ENCODE measurements around the gene CDC42EP5.

CDC42EP5 gene

DNA sequence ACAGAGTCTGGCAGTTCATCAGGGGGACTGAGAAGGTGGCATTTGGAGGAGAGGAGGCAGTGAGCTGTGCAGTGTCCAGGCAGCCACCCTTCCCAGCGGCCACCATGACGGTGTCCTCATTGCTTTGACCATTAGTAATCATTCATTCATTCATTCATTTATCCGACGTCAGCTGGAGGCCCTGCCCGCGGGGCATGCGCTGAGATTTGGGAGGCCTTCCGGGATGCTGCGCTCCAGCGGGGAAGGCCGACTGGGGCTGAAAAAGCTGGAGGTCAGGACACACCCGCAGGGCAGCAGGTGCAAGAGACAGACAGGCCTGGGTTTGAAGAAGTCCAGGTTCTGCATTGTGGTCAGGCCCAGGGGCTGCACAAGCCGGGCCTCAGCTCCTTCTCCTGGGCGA, 48.9 kb downstream of the CDC42EP5 start:
- no peak for DNase-seq

DNA sequence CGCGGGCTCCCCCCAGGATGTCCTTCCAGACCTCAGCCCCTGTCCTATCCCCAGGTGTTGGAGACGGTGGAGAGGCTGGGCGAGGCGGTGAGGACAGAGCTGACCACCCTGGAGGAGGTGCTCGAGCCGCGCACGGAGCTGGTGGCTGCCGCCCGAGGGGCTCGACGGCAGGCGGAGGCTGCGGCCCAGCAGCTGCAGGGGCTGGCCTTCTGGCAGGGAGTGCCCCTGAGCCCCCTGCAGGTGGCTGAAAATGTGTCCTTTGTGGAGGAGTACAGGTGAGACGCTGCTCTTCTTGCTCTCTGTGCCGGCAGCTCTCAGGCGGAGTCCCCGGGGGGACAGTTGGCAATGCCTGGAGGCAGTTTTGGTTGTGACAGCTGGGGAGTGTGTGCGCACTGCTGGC, 51.0 kb downstream of the CDC42EP5 start:
- no peak for DNase-seq

DNA sequence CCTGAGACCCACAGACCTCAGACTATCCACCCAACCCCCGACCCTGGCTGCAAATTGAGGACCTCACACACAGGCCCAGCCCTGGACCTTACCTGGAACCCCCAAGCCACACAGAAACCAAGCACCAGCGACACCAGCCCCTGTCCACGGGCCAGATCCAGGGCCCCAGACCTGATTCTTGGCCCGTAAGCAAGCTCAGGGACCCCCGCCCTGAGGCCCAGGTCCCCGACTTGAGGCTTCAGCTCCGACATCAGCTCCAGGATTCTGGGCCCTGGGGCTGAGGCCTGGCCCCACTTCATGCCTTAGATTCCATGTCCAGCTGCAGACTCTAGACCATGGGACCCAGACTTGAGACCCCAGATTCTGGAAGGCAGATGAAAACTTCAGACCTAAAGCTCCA, 51.6 kb downstream of the CDC42EP5 start:
- no peak for DNase-seq

- DNase-seq = no peak
Measured at GRCh38 chr19:54421169-54421516, 52.0 kb downstream of the CDC42EP5 start.

DNA sequence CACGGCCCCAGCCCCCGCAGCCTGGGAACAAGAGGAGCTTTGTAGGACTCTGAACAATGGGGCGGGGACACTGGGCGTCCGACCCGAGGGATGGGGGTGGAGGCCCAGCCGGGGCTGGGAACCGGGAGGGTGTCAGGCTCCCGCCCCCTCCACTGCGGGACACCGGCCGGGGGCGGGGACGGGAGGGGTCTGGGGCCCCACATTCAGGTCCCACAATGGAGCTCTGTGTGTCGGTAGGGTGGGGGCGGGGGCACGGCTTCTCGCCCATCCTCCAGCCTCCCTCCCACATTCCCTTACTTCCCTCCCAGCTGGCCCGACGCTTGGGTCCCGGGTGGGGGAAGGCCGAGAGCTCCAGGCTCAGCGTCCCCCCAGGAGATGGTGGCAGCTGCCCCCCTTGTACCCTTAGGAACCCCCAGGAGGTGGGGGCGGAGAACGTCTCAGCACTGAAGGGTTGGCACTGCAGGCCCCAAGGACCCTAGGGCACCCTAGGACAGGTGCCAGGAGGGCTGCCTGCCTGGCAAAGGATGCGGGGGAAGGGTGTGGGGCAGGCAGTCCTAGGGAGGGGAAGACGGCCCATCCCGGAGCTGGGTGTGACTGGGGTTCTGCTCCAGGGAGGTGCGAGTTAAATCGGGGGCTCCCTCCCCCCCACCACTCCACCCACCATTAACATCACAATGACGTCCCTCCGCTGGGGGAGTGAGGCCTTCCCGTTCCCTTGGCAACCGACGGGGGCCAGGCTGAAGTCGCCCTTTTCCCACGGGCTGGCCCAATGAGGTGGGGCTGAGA, 52.5 kb downstream of the CDC42EP5 start:
- DNase-seq = no peak

GRCh38 chr19:54420068-54420382, 53.1 kb downstream of the CDC42EP5 start:
- DNase-seq = no peak

DNA sequence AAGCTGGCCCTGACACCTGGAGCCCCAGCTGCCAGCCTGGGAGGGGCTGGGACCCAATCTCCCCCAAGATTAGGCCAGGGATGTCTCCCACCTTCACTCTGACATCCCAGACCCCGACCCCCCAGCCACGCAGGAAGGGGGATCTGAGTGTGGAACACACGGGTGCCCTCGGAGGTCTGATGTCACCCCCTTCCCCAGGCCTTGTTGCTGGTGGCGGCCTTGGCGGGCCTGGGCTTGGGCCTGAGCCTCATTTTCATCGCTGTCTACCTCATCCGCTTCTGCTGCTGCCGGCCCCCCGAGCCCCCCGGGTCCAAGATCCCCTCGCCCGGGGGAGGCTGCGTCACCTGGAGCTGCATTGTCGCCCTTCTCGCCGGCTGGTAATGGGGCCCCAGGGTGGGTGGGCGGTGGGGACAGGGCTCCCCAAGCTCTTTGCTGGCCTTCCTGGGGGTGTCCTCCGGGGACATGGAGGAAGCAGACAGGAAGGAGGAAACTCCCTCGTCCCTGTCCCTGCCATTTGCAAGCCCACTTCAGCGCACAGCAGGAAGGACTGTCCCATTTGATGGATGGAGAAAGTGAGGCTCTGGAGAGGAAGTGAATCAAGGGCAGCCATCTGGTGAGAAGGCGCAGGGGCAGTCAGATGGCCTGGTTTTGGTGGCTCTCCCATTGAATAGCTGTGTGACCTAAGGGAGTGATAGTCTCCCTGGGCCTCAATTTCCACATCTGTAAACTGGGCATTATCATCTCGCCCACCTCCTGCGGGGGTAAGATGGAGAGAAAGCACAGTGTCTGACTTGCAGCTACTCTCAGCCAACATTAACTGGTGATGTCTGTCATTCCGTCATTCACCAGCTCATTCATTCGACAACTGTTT, 53.9 kb downstream of the CDC42EP5 start:
- DNase-seq = no peak

GRCh38 chr19:54418030-54418929, 54.8 kb downstream of the CDC42EP5 start:
- DNase-seq = peak; percentile 17 to 20

DNA sequence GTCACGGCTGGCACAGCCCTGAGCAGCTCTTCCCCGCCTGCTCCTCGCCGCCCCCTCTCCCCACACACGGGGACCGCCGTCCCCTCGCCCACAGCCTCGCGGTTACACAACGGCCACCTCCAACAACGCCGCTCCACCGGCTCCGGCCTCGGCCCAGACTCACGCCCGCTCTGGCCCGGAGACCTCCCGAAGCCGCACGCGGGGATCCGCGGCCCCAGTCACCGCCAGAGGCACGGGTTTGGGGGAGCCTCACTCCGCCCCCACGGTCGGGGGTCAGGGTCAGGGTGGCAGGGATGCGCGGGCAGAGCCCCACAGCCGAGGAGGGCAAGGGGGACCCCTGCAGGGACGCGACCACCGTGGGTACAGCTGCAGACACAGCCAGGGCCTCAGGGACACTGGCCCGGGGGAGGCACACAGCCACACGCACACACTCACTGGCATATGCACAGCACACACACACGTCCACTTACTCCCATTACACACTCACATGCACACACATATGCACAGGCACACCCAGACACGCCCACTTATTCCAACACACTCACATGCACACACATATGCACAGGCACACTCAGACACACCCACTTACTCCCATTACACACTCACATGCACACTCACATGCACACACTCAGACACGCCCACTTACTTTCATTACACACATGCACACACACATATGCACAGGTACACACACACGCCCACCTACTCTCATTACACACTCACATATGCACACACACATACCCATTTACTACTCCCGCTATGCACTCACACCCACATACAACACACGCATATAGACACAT, 56.2 kb downstream of the CDC42EP5 start:
- DNase-seq = no peak

GRCh38 chr19:54415901-54416673, 57.0 kb downstream of the CDC42EP5 start:
- no peak for DNase-seq

DNA sequence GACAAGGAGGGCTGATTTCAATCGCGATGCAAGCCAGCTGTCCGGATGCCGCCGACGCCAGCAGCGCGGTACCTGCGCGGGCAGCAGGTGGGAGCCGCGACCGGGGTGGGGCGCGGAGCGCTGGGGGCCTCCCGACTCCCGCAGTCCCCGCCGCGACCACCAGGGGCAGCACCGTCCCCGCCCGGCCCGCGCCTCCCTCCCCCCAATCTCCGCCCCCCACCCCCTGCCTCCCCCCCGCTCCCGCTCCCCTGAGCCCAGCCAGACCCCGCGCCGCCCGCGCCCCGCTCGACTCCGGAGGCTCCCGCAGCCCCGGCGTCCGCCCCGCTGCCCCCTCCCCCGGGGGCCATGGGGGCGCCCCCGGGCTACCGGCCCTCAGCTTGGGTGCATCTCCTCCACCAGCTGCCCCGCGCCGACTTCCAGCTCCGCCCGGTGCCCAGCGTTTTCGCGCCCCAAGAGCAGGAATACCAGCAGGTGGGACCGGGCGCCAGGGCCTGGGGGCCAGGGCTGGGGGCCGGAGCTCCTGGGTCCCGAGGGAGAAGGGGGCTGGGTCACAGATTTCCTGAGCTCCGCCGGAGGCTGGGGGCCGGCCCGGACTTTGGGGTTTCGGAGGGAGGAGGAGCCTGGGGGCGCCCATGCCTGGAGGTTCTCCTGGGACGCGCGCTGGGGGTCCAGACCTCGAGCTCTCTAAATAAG, 57.7 kb downstream of the CDC42EP5 start, which contains the start of gene TTYH1:
TTYH1 (plus strand) TSS at position 257 of the 693 bp plus-strand sequence; CDS start at position 346, 89 bp downstream.
- DNase-seq = peak in 1 of 2 donors; percentile 26

All from CD4-positive, alpha-beta T cell treated with Interleukin-4 for 1 hour (primary cell).